Liver (tissue), 9 donors: Measurements from ENCODE around the gene THEM4. TPM values are rescaled to one million over a fixed set of nuclear protein-coding genes. Genes with fewer than 3 reads are reported as not detected.

Source experiments
- DNase-seq: peaks from one replicate; pipeline ENCODE4 v3.0.0-alpha.2; 2017; ENCODE audit warnings: low spot score
- H3K27ac ChIP-seq, 2 donors: one replicate each; pipeline ENCODE4 v1.7.0; 2013; ENCODE audit warnings: inconsistent platforms in 2 of 2, low read length in 2 of 2, control low read depth in 1 of 2, low read depth in 1 of 2, mild to moderate bottlenecking in 1 of 2
- H3K27me3 ChIP-seq, 4 donors: one replicate each; pipeline versions ENCODE4 v1.6.1 to v1.7.0; 2013; ENCODE audit warnings: low read length in 3 of 4, inconsistent platforms in 1 of 4, mild to moderate bottlenecking in 1 of 4, moderate library complexity in 1 of 4; ENCODE audit not compliant: control insufficient read depth in 4 of 4, insufficient read depth in 4 of 4
- H3K36me3 ChIP-seq, 4 donors: one replicate each; pipeline versions ENCODE4 v1.6.1 to v1.7.0; 2013; ENCODE audit warnings: low read length in 3 of 4, mild to moderate bottlenecking in 3 of 4, low read depth in 1 of 4, moderate library complexity in 1 of 4; ENCODE audit not compliant: control insufficient read depth in 4 of 4, insufficient read depth in 3 of 4
- H3K4me1 ChIP-seq, 4 donors: one replicate each; pipeline versions ENCODE4 v1.6.1 to v1.7.0; 2013; ENCODE audit warnings: low read length in 3 of 4, mild to moderate bottlenecking in 3 of 4, moderate library complexity in 1 of 4; ENCODE audit not compliant: control insufficient read depth in 4 of 4, insufficient read depth in 4 of 4
- H3K4me3 ChIP-seq, 3 donors: one replicate each; pipeline versions ENCODE4 v1.6.1 to v1.7.0; 2013; ENCODE audit warnings: low read length in 3 of 3, control low read depth in 1 of 3, low read depth in 1 of 3, mild to moderate bottlenecking in 1 of 3
- H3K9ac ChIP-seq, 2 donors: one replicate each; pipeline ENCODE4 v1.7.0; 2013; ENCODE audit warnings: low read length in 2 of 2, mild to moderate bottlenecking in 2 of 2, moderate library complexity in 2 of 2, control low read depth in 1 of 2, low read depth in 1 of 2
- H3K9me3 ChIP-seq, 4 donors: one replicate each; pipeline versions ENCODE4 v1.6.1 to v1.7.0; 2013; ENCODE audit warnings: low read length in 3 of 4; ENCODE audit not compliant: control insufficient read depth in 4 of 4
- EGR1 ChIP-seq, 2 donors: IDR thresholded peaks; 2 replicates each; pipeline ENCODE4 v1.6.1; 2016 to 2018; ENCODE audit warnings: antibody characterized with exemption in 2 of 2, low read depth in 2 of 2
- FOXA1 ChIP-seq: IDR thresholded peaks from 2 replicates; pipeline ENCODE4 v1.6.1; 2016; ENCODE audit warnings: antibody characterized with exemption
- FOXA2 ChIP-seq: IDR thresholded peaks from 2 replicates; pipeline ENCODE4 v1.6.1; 2016; ENCODE audit warnings: antibody characterized with exemption
- GABPA ChIP-seq, 2 donors: IDR thresholded peaks in 1 of 2; conservative IDR thresholded peaks in 1 of 2; 2 replicates each; pipeline ENCODE4 v1.6.1; 2016; ENCODE audit warnings: antibody characterized with exemption in 2 of 2, mild to moderate bottlenecking in 1 of 2, moderate library complexity in 1 of 2
- HNF4G ChIP-seq: IDR thresholded peaks from 2 replicates; pipeline ENCODE4 v1.6.1; 2016; ENCODE audit warnings: antibody characterized with exemption
- NR2F2 ChIP-seq: IDR thresholded peaks from 2 replicates; pipeline ENCODE4 v1.6.1; 2016; ENCODE audit warnings: antibody characterized with exemption
- RXRA ChIP-seq, 2 donors: IDR thresholded peaks; 2 replicates each; pipeline ENCODE4 v1.6.1; 2017 to 2018; ENCODE audit warnings: antibody characterized with exemption in 2 of 2, mild to moderate bottlenecking in 1 of 2
- SP1 ChIP-seq: IDR thresholded peaks from 2 replicates; pipeline ENCODE4 v1.6.1; 2018; ENCODE audit warnings: antibody characterized with exemption, mild to moderate bottlenecking
- TAF1 ChIP-seq: conservative IDR thresholded peaks from 2 replicates; pipeline ENCODE4 v1.6.1; 2016; ENCODE audit warnings: antibody characterized with exemption, mild to moderate bottlenecking
- YY1 ChIP-seq: IDR thresholded peaks from 2 replicates; pipeline ENCODE4 v1.6.1; 2016; ENCODE audit warnings: antibody characterized with exemption, mild to moderate bottlenecking
- WGBS: extraction: QIAGEN DNeasy Blood & Tissue Kit; methylation state at CpG from one replicate; pipeline ENCODE4 v1.1.7; 2013; 5-methylcytosine and 5-hydroxymethylcytosine counted together
- polyA plus RNA-seq, 2 donors: library from polyadenylated mRNA; stranded (reverse) in 1 of 2; unstranded in 1 of 2; fragments of 200-250 nt in 1 of 2; fragments of >200 nt in 1 of 2; fragmentation: Nextera tagmentation in 1 of 2; extraction: Ambion mirVana in 1 of 2; gene quantifications; one replicate each; pipeline versions ENCODE4 v1.2.1 to v1.2.3, GENCODE V29; 2013 to 2015
- total RNA-seq, 2 donors: library from RNA; depleted of rRNA; stranded (reverse); fragments of >200 nt; gene quantifications; one replicate each; pipeline ENCODE4 v1.2.3, GENCODE V29; 2014
- TF ChIP-seq, protein P1 (sequence below): IDR thresholded peaks from 2 replicates; pipeline ENCODE4 v1.6.1; 2016; ENCODE audit warnings: antibody characterized with exemption
- TF ChIP-seq, protein P2 (sequence below): fragments of 150-350 bp; IDR thresholded peaks from 2 replicates; pipeline ENCODE4 v1.5.1; 2017; ENCODE audit warnings: improper control_type of control experiment, low read depth, low read length; ENCODE audit not compliant: missing input control
- TF ChIP-seq, protein P3 (sequence below): IDR thresholded peaks from 2 replicates; pipeline ENCODE4 v1.6.1; 2016; ENCODE audit warnings: antibody characterized with exemption, mild to moderate bottlenecking
- TF ChIP-seq, protein P4 (sequence below): IDR thresholded peaks from 2 replicates; pipeline ENCODE4 v1.6.1; 2016; ENCODE audit warnings: antibody characterized with exemption
- donor health status: healthy.
- donor health status: healthy.
- donor health status: healthy.
- donor health status: healthy.
- donor health status: healthy.

THEM4 gene
- total and polyA plus RNA-seq, 4 donors: 6.1 to 16.2 (median 9.8) TPM

DNA sequence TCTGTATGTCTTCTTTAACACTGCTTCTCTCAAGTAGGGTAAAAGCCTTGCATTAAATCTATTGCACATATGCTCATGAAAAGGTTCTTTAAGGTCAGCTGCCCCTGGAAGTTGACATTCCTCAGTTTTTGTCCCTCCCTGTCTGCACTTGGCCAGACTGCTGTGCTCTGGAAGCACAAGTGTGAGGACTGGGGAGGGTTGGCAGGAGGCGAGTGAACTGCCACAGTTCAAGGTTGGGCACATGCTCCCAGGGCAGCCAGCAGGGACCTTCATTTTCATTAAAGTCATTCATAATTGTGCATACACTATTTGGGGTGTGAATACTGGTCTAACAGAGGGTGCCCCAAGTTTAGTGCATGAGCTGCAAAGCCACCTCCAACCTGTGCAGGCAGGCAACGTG lies 44.9 kb downstream of the THEM4 start:
- no peak overlapping the region for H3K4me3 ChIP-seq
- 29% methylated on average over 2 of the region's 2 CpGs for WGBS
- no peaks in the 10 kb centered on the region for H3K27me3 ChIP-seq
- H3K27ac ChIP-seq: no peak overlapping the region
- no peaks in the 10 kb centered on the region for H3K9me3 ChIP-seq
- TF ChIP-seq, protein P1, sequence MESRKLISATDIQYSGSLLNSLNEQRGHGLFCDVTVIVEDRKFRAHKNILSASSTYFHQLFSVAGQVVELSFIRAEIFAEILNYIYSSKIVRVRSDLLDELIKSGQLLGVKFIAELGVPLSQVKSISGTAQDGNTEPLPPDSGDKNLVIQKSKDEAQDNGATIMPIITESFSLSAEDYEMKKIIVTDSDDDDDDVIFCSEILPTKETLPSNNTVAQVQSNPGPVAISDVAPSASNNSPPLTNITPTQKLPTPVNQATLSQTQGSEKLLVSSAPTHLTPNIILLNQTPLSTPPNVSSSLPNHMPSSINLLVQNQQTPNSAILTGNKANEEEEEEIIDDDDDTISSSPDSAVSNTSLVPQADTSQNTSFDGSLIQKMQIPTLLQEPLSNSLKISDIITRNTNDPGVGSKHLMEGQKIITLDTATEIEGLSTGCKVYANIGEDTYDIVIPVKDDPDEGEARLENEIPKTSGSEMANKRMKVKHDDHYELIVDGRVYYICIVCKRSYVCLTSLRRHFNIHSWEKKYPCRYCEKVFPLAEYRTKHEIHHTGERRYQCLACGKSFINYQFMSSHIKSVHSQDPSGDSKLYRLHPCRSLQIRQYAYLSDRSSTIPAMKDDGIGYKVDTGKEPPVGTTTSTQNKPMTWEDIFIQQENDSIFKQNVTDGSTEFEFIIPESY: no peak
- TF ChIP-seq NR2F2: no peak
- no peak for TF ChIP-seq EGR1 (IDR thresholded peaks at IDR 0.05; ENCODE audit: low read depth in 2 of 2)
- no peak for DNase-seq
- no peaks in the 10 kb centered on the region for H3K4me1 ChIP-seq
- no peak overlapping the region for H3K9ac ChIP-seq
- no peaks in the 10 kb centered on the region for H3K36me3 ChIP-seq

DNA sequence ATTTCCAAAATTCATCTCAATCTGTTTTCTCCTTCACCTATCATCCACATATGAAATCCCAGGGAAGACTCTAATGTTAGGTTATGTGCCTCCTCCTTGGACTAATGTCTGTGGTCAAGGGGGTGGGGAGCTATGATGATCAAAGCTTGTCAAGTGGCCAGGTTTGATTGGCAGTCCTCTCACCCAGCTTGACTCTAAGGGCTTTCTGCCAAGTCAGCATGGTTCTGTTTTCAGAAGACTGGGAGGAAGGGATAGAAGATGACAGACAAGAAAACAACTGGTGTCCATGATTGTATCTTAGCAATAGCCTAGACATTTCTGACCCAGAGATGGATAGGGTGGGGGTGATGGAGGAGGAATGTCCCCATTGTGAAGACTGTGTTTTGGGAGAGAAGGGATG lies 46.7 kb downstream of the THEM4 start:
- Histone ChIP-seq H3K27me3 (no peaks in the 10 kb centered on the region), H3K9me3 (no peaks in the 10 kb centered on the region), H3K4me3 (no peak overlapping the region), H3K27ac (no peak overlapping the region), H3K4me1 (no peaks in the 10 kb centered on the region), H3K36me3 (no peaks in the 10 kb centered on the region), H3K9ac (no peak overlapping the region)
- DNase-seq: no peak
- TF ChIP-seq, protein P2, sequence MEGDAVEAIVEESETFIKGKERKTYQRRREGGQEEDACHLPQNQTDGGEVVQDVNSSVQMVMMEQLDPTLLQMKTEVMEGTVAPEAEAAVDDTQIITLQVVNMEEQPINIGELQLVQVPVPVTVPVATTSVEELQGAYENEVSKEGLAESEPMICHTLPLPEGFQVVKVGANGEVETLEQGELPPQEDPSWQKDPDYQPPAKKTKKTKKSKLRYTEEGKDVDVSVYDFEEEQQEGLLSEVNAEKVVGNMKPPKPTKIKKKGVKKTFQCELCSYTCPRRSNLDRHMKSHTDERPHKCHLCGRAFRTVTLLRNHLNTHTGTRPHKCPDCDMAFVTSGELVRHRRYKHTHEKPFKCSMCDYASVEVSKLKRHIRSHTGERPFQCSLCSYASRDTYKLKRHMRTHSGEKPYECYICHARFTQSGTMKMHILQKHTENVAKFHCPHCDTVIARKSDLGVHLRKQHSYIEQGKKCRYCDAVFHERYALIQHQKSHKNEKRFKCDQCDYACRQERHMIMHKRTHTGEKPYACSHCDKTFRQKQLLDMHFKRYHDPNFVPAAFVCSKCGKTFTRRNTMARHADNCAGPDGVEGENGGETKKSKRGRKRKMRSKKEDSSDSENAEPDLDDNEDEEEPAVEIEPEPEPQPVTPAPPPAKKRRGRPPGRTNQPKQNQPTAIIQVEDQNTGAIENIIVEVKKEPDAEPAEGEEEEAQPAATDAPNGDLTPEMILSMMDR: no peak
- TF ChIP-seq HNF4G: no peak
- no peak for TF ChIP-seq SP1
- TF ChIP-seq, protein P3, sequence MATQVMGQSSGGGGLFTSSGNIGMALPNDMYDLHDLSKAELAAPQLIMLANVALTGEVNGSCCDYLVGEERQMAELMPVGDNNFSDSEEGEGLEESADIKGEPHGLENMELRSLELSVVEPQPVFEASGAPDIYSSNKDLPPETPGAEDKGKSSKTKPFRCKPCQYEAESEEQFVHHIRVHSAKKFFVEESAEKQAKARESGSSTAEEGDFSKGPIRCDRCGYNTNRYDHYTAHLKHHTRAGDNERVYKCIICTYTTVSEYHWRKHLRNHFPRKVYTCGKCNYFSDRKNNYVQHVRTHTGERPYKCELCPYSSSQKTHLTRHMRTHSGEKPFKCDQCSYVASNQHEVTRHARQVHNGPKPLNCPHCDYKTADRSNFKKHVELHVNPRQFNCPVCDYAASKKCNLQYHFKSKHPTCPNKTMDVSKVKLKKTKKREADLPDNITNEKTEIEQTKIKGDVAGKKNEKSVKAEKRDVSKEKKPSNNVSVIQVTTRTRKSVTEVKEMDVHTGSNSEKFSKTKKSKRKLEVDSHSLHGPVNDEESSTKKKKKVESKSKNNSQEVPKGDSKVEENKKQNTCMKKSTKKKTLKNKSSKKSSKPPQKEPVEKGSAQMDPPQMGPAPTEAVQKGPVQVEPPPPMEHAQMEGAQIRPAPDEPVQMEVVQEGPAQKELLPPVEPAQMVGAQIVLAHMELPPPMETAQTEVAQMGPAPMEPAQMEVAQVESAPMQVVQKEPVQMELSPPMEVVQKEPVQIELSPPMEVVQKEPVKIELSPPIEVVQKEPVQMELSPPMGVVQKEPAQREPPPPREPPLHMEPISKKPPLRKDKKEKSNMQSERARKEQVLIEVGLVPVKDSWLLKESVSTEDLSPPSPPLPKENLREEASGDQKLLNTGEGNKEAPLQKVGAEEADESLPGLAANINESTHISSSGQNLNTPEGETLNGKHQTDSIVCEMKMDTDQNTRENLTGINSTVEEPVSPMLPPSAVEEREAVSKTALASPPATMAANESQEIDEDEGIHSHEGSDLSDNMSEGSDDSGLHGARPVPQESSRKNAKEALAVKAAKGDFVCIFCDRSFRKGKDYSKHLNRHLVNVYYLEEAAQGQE: no peak
- TF ChIP-seq RXRA (IDR thresholded peaks at IDR 0.05): no peak
- TF ChIP-seq EGR1 (IDR thresholded peaks at IDR 0.05; ENCODE audit: low read depth in 2 of 2): no peak
- TF ChIP-seq, protein P4, sequence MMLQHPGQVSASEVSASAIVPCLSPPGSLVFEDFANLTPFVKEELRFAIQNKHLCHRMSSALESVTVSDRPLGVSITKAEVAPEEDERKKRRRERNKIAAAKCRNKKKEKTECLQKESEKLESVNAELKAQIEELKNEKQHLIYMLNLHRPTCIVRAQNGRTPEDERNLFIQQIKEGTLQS: no peak
- no peak for TF ChIP-seq GABPA (IDR thresholded peaks at IDR 0.05 in 1 of 2, conservative IDR thresholded peaks at IDR 0.05 in 1 of 2)
- TF ChIP-seq, protein P1: no peak
- TF ChIP-seq FOXA1: no peak
- TF ChIP-seq YY1: no peak
- TF ChIP-seq TAF1: no peak
- no peak for TF ChIP-seq NR2F2
- no peak for TF ChIP-seq FOXA2
